Heart right ventricle (tissue), 16 donors: ENCODE results near the gene PTPRG. TPM values are rescaled to one million over a fixed set of nuclear protein-coding genes. Genes with fewer than 3 reads are reported as not detected.

Source experiments
- ATAC-seq, 8 donors: fragments of 200-7000 bp; cut with Tn5 transposase; one replicate each; pipeline ENCODE4 v1.9.1; 2020; ENCODE audit warnings: mild to moderate bottlenecking in 8 of 8, moderate library complexity in 8 of 8, moderate number of reproducible peaks in 1 of 8
- DNase-seq, 2 donors: peaks; one replicate each; pipeline ENCODE4 v3.0.0-alpha.2; 2020
- H3K27ac ChIP-seq, 10 donors: fragments of 200-600 bp; sonication (generic) in 2 of 10; one replicate each; pipeline versions ENCODE4 v1.5.0 to v1.8.0; 2020 to 2022; ENCODE audit warnings: mild to moderate bottlenecking in 3 of 10
- H3K27me3 ChIP-seq, 7 donors: fragments of 200-600 bp; one replicate each; pipeline ENCODE4 v1.8.0; 2021 to 2022; ENCODE audit warnings: mild to moderate bottlenecking in 2 of 7
- H3K36me3 ChIP-seq, 9 donors: fragments of 200-600 bp; sonication (generic) in 1 of 9; one replicate each; pipeline versions ENCODE4 v1.5.0 to v1.8.0; 2020 to 2022; ENCODE audit warnings: mild to moderate bottlenecking in 2 of 9
- H3K4me1 ChIP-seq, 9 donors: fragments of 200-600 bp; sonication (generic) in 1 of 9; one replicate each; pipeline versions ENCODE4 v1.5.0 to v1.8.0; 2020 to 2022; ENCODE audit warnings: mild to moderate bottlenecking in 4 of 9
- H3K4me3 ChIP-seq, 10 donors: fragments of 200-600 bp; sonication (generic) in 2 of 10; one replicate each; pipeline versions ENCODE4 v1.5.0 to v1.8.0; 2020 to 2022; ENCODE audit warnings: mild to moderate bottlenecking in 7 of 10, moderate library complexity in 2 of 10
- H3K9me3 ChIP-seq, 11 donors: fragments of 200-600 bp in 10 of 11; sonication (generic) in 2 of 11; one replicate each; pipeline versions ENCODE4 v1.5.0 to v1.8.0; 2013 to 2022; ENCODE audit warnings: mild to moderate bottlenecking in 2 of 11, control low read depth in 1 of 11, moderate library complexity in 1 of 11
- CTCF ChIP-seq, 9 donors: fragments of 200-600 bp; sonication (generic) in 2 of 9; IDR thresholded peaks; one replicate each; pipeline versions ENCODE4 v1.5.0 to v1.8.0; 2021 to 2022; ENCODE audit warnings: antibody characterized with exemption in 9 of 9, mild to moderate bottlenecking in 5 of 9, moderate library complexity in 1 of 9
- WGBS, 2 donors: extraction: QIAGEN DNeasy Blood & Tissue Kit; methylation state at CpG; one replicate each; pipeline ENCODE4 v1.1.7; 2013; ENCODE audit warnings: inconsistent platforms in 1 of 2; 5-methylcytosine and 5-hydroxymethylcytosine counted together
- intact Hi-C, 10 donors: fragments of 100-400 bp; cut with DNase I; formaldehyde crosslinking; loops; one replicate each; pipeline versions ENCODE4 v1.11.1 to v1.14.2; 2022
- polyA plus RNA-seq, 2 donors: library from polyadenylated mRNA; stranded (reverse); fragments of 200-250 nt; gene quantifications; one replicate each; pipeline ENCODE4 v1.2.3, GENCODE V29; 2013
- total RNA-seq, 10 donors: library from RNA; stranded (reverse); fragmentation: NEBNext Ultra II Directional in 3 of 10; extraction: Animal tissue kit (Norgen Biotek cat#: 25700) in 3 of 10; gene quantifications; one replicate each; pipeline versions ENCODE4 v1.2.1 to v1.2.4, GENCODE V29; 2021 to 2023
- donor health status: Arrhythmogenic right ventricular cardiomyopathy.
- donor health status: ischemic (EF 13 %, LVEDD 7.1; RV severe dilation, severe dysfunction).
- donor health status: healthy with polysubstance abuse.
- donor health status: DM: no; HTN: yes; CAD: no.
- donor health status: DM: no; HTN: no; CAD: no.
- donor health status: ischemic (EF 25% LVEDD 6.9; RV normal size, moderate dysfunction).
- donor health status: ischemic (EF 25% LVEDD 5.7; RV mildly dilated, moderate dysfunction).
- donor health status: healthy.
- donor health status: DM: yes; HTN: yes; CAD: no.
- donor health status: Ischemic cardiomyopathy.
- donor health status: ischemic (EF 35%, LVEDD 5.7; RV mildly dilated, moderate dysfunction).
- donor health status: nonischemic (EF 11% LVEDD 7.7; RV severe dilation, severe dysfunction).
- donor health status: DM: yes; HTN: yes; CAD: no.
- donor health status: PGD.
- donor health status: ischemic (EF 29% LVEDD 5.4; RV normal size, mild dysfunction).
- donor health status: nonischemic (EF 23%, LVEDD 6.1; RV moderate dilation, normal function).

The PTPRG gene
- total and polyA plus RNA-seq, 12 donors, result 10.1 to 38.3 (median 32.6) TPM

- no peak for TF ChIP-seq CTCF (IDR thresholded peaks at IDR 0.05)
Measured at GRCh38 chr3:62277986-62278385, 716.6 kb downstream of the PTPRG start.

GRCh38 chr3:62281726-62282125, 720.4 kb downstream of the PTPRG start:
- no peak for DNase-seq
- no peak overlapping the region for H3K4me3 ChIP-seq
- H3K36me3 ChIP-seq, result peaks cover 0 to 94% (median 21%) of the 10 kb centered on the region in 9 donors
- no peaks in the 10 kb centered on the region for H3K9me3 ChIP-seq
- no peak for TF ChIP-seq CTCF (IDR thresholded peaks at IDR 0.05)
- no peaks in the 10 kb centered on the region for H3K27me3 ChIP-seq
- WGBS, 2 donors, result 93 to 96% methylated on average over 1 of the region's 1 CpG
- ATAC-seq, result no peak
- intact Hi-C loops, result no loop called here
- H3K4me1 ChIP-seq, result no peaks in the 10 kb centered on the region
- H3K27ac ChIP-seq, result no peak overlapping the region

More at GRCh38 chr3:62277986-62278385, 716.6 kb downstream of the PTPRG start:
- H3K4me1 ChIP-seq, result no peaks in the 10 kb centered on the region
- no peak overlapping the region for H3K27ac ChIP-seq
- ATAC-seq (no peak), DNase-seq (no peak)
- intact Hi-C loops, result no loop called here
- no peaks in the 10 kb centered on the region for H3K9me3 ChIP-seq
- no peak overlapping the region for H3K4me3 ChIP-seq
- H3K36me3 ChIP-seq, result peaks cover 0 to 99% (median 32%) of the 10 kb centered on the region in 9 donors
- no peaks in the 10 kb centered on the region for H3K27me3 ChIP-seq

GRCh38 chr3:62284442-62284841, 723.1 kb downstream of the PTPRG start:
- Histone ChIP-seq H3K27me3 (no peaks in the 10 kb centered on the region), H3K36me3 (peaks cover 0 to 84% (median 3%) of the 10 kb centered on the region in 9 donors), H3K9me3 (no peaks in the 10 kb centered on the region), H3K27ac (no peak overlapping the region), H3K4me3 (no peak overlapping the region), H3K4me1 (no peaks in the 10 kb centered on the region)
- ATAC-seq (no peak), DNase-seq (no peak)
- 95 to 96% methylated on average over 2 of the region's 2 CpGs for WGBS, 2 donors
- intact Hi-C loops, result no loop called here
- TF ChIP-seq CTCF (IDR thresholded peaks at IDR 0.05), result no peak

GRCh38 chr3:62287392-62287927, 726.1 kb downstream of the PTPRG start:
- no peak for DNase-seq
- 90 to 96% methylated on average over 4 of the region's 4 CpGs for WGBS, 2 donors
- no peaks in the 10 kb centered on the region for H3K4me1 ChIP-seq
- H3K4me3 ChIP-seq, result no peak overlapping the region
- no peak for TF ChIP-seq CTCF (IDR thresholded peaks at IDR 0.05)
- H3K27ac ChIP-seq, result no peak overlapping the region
- H3K9me3 ChIP-seq, result no peaks in the 10 kb centered on the region
- no peak for ATAC-seq
- H3K36me3 ChIP-seq, result peaks cover 0 to 80% (median under 1%) of the 10 kb centered on the region in 9 donors
- intact Hi-C loops, result no loop called here
- no peaks in the 10 kb centered on the region for H3K27me3 ChIP-seq
